C4-2B (cell line): ENCODE data around the gene MSGN1.

Source experiments
- CTCF ChIP-seq: fragments of 450-650 bp; conservative IDR thresholded peaks from 2 replicates; pipeline ENCODE4 v1.5.1; 2017; ENCODE audit warnings: mild to moderate bottlenecking
- ZFX ChIP-seq: fragments of 450-650 bp; IDR thresholded peaks from 2 replicates; pipeline ENCODE4 v1.6.1; 2017

- TF ChIP-seq CTCF (no peak), ZFX (no peak)
These were observed 21.0 kb upstream of the MSGN1 start for GRCh38 chr2:17795309-17795708.
